NCI-H82 treated with DMSO at 0.1 percent for 48 hours (cell line): ENCODE measurements around the gene TRAF2.

Experiments used
- DNase-seq: peaks from one replicate; lab custom pipeline; 2025; ENCODE audit not compliant: unreplicated experiment; lab: John Stamatoyannopoulos, UW

TRAF2 gene

DNA sequence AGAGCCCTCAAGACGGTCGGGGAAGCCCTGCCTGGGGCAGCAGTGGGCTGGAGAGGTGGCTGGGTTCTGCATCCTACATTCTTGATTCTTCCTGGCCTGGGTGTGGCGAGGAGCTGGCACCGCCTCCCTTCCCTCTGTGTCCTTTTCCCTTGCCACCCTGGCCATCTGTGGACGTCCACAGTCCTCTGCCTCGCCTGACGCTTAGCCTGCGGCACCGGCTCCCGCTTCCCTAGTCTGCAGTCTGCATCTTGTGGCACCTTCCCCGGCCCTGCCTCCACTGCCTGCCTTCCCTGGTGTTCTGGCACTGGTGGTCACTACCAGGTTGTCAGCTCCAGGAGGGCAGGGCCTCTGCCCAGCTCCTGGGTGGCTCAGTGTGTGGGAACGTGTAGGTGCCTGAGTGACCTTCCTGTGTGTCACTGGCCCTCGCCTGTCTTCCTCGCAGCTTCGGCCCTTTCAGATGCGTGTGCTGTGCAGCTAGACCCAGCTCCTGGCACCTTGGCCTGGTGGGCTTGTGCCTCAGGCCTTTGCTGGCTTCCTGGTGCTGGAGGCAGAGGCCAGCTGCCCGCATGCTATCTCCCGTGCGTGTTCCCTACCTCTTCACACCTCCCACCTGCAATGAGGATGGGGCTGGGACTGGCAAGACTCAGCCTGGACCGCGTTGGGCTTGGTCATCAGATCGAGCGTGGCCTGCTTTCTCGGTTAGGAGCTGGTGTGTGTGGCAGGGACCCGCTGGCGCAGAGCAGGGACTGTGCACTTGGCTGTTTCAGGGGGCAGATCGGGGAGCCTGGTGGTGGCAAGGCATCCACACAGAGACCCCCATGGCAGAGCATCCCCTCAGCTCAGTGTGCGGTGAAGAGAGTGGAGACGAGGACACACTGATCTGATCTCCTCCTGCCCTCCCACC is 20.9 kb downstream of the TRAF2 start:
- DNase-seq, result no peak

DNA sequence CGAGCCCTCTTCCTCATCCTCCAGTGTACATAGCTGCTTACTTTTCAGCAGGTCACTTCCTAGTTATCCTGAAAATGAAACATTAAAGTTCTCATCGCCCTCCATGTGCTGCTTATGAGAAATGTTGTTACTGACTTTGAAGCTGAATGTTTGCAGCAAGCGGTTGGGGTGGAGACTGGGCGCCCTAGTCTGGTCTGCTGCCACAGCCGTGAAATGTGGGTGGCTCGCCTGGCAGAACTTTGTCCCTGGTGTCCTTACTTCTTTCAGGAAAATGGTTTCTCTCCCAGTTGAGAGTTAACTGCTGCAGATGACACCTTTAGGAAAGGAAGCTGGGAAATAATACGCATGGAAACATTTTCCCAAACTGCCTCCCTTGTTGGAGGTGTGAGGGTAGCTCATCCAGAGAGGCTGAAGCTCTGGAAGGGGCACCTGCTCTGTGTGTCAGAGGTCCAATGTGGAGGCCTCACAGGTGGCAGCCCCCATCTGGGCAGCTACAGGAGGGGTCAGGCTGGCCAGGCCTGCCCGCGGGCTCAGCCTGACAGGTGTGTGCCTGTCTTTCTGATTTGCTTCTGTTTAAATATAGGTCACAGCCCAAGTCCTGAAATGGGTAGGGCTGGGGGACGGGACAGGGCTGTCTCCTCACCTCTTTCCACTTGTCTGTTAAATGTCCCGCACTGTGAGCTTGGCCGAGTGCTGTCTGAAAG is 24.0 kb downstream of the TRAF2 start:
- DNase-seq, result no peak

DNA sequence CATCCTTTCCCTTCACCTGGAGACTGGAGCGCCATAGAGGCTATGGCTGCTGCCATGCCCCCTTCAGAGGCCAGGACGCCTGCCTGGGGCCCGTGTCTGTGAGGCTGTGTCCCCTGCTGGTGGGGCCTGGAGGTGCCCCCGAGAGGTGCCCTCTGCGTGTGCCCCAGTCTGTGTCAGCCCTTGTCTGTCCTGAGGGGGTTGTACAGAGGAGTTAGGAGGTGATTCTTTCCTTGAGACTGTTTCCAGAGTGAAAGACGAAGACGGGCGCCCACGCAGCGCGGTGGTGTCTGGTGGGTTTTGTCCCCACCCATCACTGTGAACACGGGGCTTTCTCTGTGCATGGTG is 24.6 kb downstream of the TRAF2 start:
- DNase-seq, result no peak

DNA sequence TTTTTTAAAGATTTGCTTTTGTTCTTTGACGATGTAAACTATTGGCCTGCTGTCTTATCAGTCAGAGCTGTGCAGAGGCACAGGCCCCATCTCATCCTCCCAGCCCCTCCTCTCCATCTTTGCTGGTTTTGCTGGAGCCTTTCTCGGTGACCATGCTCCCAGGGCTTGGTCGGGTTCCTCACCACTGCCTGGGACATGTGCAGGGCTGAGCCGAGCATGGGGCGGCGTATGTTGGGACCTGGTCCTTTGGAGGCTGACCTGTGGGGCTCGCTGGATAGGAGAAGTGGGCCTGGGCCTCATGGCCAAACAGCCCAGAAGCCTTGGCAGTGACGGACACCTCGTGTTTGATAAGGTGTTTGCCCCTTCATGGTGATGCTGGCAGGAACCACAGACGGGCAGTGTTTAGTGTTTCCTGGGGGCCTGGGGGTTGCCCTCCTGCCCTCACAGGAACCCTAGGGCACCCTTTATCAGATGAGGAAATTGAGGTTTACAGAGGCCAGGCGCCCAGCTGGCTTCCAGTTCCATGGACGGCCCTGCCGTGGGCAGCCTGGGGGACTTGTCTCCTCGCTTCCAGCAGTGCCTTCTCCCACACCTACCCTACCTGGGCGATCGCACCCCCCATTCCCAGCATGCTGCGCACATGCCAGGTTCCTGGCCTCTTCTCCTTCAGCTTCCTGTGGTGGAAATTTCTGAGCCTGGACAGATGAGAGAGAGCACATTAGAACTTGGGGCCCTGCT is 27.6 kb downstream of the TRAF2 start:
- no peak for DNase-seq

DNA sequence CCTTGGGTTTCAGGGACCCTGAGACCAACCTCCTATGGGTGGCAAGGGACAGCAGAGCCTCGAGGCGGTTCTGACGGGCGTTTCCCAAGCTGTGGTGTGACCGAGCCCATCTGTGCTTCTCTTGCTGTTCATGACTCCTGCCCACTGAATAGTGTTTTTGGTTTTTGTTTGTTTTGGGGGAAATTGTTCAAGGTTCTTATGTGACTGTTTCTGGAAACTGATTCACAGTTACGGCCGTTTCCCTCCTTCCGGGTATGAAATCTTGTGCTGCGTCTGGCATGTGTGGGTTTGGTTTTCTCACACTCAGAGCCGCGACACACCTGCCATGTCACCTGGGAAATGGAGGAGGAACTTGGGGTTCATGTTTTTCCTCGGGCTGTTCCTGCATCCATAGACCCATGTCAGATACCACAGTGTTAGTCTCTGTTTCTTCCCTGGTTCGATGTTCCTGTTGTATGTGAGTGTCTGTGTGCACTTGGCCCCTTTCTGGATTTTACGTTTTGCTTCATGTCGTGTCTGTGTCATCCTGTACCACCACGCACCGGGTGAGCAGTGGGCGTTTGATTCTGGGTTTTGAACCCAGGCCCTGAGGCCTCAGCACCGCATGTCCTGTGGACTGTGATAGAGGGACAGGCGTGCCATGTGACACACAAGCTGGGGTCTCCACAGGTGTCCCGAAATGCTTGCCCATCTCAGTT is 29.5 kb downstream of the TRAF2 start:
- DNase-seq, result no peak

DNA sequence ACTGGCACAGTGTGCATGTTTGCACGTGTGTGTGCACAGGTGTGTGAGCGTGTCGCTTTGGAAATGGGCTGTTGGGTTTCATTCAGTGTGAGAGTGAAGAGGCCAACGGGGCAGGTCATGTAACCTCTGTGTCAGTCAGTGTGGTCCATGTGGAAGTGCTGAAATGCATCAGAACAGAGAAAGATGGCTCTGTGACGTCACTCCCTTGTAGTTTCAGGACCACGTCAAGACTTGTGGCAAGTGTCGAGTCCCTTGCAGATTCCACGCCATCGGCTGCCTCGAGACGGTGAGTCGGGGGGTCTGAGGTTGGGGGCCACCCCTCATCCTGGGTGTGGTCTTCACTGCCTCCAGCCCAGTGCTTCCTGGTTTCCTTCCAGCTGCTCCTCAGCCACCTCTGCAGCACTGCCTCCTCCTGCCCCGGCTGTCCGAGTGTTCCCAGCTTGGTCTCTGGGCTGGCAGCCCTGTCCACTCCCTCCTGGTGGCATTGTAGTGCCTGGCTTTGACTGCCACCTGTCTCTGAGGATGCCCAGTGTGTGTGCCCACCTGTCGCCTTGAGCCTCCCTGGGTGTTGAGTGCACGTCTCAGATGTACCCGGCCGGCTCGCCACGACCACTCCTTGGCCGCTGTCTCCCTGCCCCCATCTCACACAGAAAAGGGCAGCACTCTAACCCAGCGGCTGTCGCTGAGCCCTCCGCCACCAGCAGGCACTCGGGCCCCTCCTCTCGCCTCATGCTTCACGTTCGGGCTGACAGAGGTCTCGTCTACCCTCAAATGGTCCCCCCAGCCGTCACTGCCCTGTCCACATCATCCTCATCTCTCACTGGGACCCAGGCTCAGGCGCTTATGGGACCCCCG is 30.2 kb downstream of the TRAF2 start:
- no peak for DNase-seq

DNA sequence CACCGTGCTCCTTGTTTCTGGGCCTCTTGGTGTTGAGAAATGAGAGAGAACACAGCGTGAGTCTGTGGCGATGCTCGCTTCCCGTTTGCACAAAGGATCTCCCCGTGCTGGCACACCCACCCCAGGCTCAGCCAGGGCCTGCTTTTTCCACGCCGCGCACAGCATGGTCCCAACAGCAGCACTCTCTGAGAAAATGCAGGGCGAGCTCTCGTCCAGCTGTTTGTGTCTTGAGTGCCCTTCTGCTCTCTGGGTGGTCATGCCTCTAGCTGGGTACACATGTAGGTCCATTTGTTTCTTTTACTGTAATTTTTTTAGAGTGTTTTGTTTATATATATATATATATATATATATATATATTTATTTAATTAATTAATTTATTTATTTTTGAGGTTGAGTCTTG is 31.6 kb downstream of the TRAF2 start:
- no peak for DNase-seq

DNA sequence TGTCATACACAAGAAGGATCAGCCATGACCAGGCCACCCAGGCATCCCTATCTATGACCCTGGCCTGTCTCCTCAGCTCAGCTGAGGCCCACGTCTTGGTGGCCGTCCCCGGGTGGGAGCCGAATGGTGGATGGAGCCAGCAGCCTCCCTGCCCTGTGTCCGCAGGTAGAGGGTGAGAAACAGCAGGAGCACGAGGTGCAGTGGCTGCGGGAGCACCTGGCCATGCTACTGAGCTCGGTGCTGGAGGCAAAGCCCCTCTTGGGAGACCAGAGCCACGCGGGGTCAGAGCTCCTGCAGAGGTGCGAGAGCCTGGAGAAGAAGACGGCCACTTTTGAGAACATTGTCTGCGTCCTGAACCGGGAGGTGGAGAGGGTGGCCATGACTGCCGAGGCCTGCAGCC is 33.8 kb downstream of the TRAF2 start:
- DNase-seq, result no peak

DNA sequence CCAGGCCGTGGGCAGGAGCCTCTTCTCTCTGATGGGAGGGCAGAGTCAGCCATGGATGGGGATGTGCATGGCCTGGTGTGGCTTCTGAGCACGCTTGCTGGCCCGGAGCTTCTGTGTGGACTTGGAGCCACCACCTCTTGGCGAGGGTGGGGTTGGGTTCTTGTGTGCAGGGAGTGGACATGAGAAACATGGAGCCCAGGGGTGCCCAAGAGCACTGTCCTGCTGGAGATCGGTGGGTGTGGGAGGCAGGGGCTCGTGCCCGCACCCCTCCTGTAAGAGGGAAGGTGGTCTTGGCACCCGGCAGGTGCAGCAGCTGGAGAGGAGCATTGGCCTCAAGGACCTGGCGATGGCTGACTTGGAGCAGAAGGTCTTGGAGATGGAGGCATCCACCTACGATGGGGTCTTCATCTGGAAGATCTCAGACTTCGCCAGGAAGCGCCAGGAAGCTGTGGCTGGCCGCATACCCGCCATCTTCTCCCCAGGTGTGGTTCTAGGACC is 34.5 kb downstream of the TRAF2 start:
- no peak for DNase-seq

DNA sequence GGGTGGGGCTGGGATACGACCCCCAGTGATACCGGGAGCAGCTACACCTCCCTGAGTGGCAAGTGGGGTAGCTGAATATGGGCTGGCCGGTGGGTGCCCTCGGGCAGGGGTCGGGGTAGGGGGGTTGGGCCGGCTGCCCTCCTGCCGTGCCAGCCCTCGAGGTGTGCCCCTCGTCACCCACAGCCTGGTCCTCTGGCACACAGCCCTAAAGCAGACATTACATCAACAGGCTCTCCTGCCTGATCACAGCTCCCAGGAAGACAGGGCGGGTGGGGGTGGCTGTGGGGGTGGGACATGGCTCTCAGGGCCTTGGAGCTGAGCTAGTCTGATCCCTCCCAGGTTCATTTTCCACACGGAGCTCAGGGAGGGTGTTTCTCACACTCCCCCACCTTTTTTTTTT is 35.0 kb downstream of the TRAF2 start:
- DNase-seq, result no peak

DNA sequence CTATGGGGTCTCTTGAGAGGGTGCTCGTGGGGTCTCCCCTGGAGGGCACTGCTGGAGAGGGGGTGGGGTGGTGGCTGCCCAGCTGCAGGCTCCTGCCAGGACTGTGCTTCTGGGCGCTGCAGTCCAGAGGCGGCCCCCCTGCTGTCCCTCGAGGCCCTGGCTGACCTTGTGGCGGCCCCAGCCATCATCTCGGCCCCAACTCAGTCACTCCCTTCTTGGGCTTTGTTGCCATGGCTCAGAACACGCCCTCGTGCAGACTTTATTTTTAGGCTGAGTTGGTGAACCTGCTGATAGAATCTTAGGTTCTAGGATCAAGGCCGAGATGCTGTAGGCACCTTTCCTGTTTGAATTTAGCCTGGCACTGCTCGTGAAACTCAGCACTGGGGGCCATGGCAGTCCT is 35.4 kb downstream of the TRAF2 start:
- no peak for DNase-seq

DNA sequence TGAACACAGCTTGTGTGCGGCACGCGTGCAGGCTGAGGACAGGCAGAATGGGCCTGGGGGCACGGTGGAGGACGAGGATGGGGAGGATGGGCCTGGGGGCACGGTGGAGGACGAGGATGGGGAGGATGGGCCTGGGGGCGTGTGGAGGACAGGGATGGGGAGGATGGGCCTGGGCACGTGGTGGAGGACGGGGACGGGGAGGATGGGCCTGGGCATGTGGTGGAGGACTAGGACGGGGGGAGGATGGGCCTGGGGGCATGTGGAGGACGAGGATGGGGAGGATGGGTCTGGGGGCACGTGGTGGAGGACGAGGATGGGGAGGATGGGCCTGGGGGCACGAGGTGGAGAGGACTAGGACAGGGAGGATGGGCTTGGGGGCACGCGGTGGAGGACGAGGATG is 36.2 kb downstream of the TRAF2 start:
- no peak for DNase-seq

DNA sequence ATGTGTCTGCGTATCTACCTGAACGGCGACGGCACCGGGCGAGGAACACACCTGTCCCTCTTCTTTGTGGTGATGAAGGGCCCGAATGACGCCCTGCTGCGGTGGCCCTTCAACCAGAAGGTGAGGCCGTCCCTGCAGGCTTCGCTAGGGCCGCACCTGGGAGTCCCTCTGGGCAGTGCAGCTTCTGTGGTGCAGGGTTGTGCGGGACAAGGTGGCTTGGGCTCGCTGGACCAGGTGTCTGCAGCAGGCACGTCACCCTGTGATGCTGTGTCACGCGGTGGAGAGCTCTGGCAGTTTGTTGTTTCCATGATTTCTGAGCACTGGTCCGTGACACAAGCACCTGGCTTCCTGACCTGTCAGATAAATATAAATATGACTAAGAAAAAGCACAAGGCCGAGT is 37.6 kb downstream of the TRAF2 start:
- no peak for DNase-seq

DNA sequence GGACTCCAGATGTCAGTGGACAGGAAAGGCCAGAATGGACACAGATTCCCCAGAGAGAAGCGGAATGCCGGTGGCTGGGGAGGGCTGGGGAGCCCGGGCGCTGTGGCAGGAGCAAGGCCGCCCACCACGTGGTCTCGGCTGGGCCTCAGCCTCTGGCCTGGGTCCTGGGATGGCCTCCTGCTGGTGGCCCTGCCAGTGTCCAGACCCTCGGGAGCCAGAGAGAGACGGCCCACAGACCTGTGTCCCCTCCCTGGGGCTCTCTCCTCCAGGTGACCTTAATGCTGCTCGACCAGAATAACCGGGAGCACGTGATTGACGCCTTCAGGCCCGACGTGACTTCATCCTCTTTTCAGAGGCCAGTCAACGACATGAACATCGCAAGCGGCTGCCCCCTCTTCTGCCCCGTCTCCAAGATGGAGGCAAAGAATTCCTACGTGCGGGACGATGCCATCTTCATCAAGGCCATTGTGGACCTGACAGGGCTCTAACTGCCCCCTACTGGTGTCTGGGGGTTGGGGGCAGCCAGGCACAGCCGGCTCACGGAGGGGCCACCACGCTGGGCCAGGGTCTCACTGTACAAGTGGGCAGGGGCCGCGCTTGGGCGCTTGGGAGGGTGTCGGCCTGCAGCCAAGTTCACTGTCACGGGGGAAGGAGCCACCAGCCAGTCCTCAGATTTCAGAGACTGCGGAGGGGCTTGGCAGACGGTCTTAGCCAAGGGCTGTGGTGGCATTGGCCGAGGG is 39.3 kb downstream of the TRAF2 start:
- no peak for DNase-seq

DNA sequence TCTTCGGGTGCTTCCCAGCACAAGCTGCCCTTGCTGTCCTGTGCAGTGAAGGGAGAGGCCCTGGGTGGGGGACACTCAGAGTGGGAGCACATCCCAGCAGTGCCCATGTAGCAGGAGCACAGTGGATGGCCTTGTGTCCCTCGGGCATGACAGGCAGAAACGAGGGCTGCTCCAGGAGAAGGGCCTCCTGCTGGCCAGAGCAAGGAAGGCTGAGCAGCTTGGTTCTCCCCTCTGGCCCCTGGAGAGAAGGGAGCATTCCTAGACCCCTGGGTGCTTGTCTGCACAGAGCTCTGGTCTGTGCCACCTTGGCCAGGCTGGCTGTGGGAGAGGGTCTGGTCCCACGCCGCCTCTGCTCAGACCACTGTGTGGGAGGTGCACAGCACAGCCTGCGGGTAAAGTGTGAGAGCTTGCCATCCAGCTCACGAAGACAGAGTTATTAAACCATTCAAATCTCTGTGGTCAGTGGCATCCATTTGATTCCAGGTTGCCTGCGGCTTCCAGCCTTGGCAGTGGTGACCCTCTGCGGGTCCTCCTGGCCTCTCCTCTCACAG is 39.9 kb downstream of the TRAF2 start:
- DNase-seq, result no peak

DNA sequence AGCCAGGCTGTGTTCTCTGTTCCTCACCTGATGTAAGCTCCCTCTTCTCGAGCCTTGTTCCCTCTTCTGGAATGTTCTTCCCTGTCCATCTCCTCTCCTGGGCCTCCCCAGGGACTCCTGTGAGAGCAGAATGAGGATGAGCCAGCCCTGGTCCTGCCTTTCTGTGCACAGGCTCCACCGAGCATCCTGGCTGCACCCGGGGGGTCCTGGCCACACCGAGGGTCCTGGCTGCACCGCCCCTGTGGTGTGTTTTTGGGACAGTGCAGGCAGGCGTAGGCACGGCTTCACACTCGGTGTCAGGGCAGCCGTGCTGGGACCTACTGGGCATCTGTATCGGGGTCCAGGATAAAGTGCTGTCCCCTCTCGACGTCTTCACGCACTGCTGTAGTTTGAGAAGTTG is 40.4 kb downstream of the TRAF2 start:
- no peak for DNase-seq

DNA sequence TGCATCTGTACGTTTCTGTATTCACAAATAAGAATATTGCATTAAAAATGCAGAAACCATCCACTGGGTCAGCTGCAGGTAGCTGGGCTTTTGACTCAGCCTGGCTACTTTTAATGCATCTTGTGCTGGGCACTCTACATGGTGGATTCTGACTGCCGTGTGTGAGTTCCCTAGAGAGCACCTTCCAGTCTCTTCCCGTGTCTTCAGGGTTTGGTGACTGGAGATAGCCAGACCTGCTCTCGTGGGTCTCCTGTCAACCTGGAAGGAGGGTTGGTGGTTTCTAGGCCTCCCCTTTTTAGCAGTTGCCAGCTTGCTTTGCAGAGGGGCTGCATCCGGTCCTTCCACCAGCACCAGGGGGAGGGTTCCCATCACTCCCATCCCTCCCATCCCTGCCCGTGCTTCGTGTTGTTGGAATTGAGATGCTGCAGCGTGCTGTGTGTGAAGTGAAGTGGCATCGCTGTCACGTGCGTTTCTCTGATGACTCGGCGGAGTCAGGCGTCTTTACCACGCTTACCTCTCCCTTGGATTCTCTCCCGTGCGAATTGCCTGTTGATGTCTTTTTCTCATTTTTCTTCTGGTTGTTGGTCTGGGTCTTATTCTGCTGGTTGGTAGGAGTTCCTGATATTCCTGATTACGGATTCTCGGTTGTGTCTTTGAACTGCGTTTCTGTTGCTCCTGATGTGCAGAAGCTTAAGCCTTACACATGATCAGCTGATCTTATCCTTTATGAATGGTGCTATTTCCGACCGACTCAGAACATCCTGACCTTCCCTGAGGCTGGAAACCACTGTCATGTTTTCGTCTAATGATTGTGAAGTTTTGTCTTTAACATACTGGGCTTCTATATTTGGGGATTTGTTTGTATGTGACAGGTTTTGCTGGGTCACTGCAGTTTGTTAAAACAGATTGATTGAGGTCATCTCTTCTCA is 41.3 kb downstream of the TRAF2 start:
- no peak for DNase-seq

DNA sequence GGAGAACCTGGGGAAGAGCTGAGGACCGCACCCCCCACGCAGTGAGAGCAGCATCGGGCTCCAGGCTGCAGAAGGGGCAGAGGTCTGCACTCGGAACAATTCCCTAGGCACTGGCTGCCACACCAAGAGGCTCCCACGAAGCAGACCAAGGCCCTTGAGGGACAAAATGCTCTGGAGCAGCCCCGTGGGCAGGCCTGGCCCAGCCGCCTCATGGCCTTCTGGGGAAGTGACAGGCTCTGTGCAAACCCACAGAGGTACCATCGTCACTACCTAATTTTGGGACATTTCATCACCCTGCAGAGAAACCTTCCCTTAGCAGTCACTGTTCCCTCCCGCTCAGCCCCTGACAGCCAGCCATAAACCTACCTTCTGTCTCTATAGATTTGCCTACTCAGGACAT is 42.3 kb downstream of the TRAF2 start:
- no peak for DNase-seq
